GM12878 (cell line): ENCODE results near the gene ZNF501. TPM values are rescaled to one million over a fixed set of nuclear protein-coding genes. Genes with fewer than 3 reads are reported as not detected.

Experiments used
- BACH1 ChIP-seq: fragments of 450-650 bp; IDR thresholded peaks from 2 replicates; pipeline ENCODE4 v1.6.1; 2017; ENCODE audit warnings: mild to moderate bottlenecking, borderline replicate concordance
- GABPA ChIP-seq: IDR thresholded peaks from 2 replicates; pipeline ENCODE4 v1.6.1; 2014; ENCODE audit warnings: antibody characterized with exemption, low read depth, mild to moderate bottlenecking, inconsistent platforms
- HDAC6 ChIP-seq: fragments of 200-600 bp; sonication (generic); IDR thresholded peaks from one replicate; pipeline ENCODE4 v1.8.0; 2017; ENCODE audit warnings: antibody characterized with exemption; ENCODE audit not compliant: unreplicated experiment
- JUNB ChIP-seq: IDR thresholded peaks from 2 replicates; pipeline ENCODE4 v1.6.1; 2016; ENCODE audit warnings: antibody characterized with exemption, mild to moderate bottlenecking
- KDM1A ChIP-seq: fragments of 200-600 bp; sonication (generic); IDR thresholded peaks from 2 replicates; pipeline ENCODE4 v1.6.1; 2016; ENCODE audit warnings: borderline replicate concordance
- MEF2B ChIP-seq: fragments of 450-650 bp; IDR thresholded peaks from 2 replicates; pipeline ENCODE4 v1.6.1; 2018; ENCODE audit warnings: mild to moderate bottlenecking, moderate library complexity; ENCODE audit not compliant: partially characterized antibody, poor library complexity, severe bottlenecking
- NFYB ChIP-seq: IDR thresholded peaks from 2 replicates; pipeline ENCODE4 v1.6.1; 2011; ENCODE audit warnings: low read depth, mild to moderate bottlenecking, low read length, improper control_type of control experiment, moderate library complexity; ENCODE audit not compliant: insufficient read depth
- NR2F1 ChIP-seq: fragments of 450-650 bp; conservative IDR thresholded peaks from 2 replicates; pipeline ENCODE4 v1.6.1; 2017; ENCODE audit warnings: mild to moderate bottlenecking
- POU2F2 ChIP-seq: IDR thresholded peaks from 3 replicates; pipeline ENCODE4 v1.6.1; 2011; ENCODE audit warnings: low read depth, mild to moderate bottlenecking, low read length, borderline replicate concordance
- RCOR1 ChIP-seq: conservative IDR thresholded peaks from 2 replicates; pipeline ENCODE4 v1.6.1; 2012; ENCODE audit warnings: low read depth, low read length, improper control_type of control experiment
- RFX5 ChIP-seq: IDR thresholded peaks from 2 replicates; pipeline ENCODE4 v1.6.1; 2011; ENCODE audit warnings: low read depth, low read length, improper control_type of control experiment
- RUNX3 ChIP-seq: IDR thresholded peaks from 2 replicates; pipeline ENCODE4 v1.6.1; 2012; ENCODE audit warnings: low read length, inconsistent platforms
- SPI1 ChIP-seq: IDR thresholded peaks from 2 replicates; pipeline ENCODE4 v1.6.1; 2011; ENCODE audit warnings: low read depth, mild to moderate bottlenecking, low read length, moderate library complexity, borderline replicate concordance; ENCODE audit not compliant: insufficient read depth
- SREBF2 ChIP-seq: IDR thresholded peaks from 2 replicates; pipeline ENCODE4 v1.6.1; 2012; ENCODE audit warnings: mild to moderate bottlenecking, low read length
- TAF1 ChIP-seq: IDR thresholded peaks from 2 replicates; pipeline ENCODE4 v1.6.1; 2011; ENCODE audit warnings: mild to moderate bottlenecking, low read depth, low read length, borderline replicate concordance
- TCF12 ChIP-seq: IDR thresholded peaks from 2 replicates; pipeline ENCODE4 v1.6.1; 2011; ENCODE audit warnings: low read depth, mild to moderate bottlenecking, low read length
- TCF7 ChIP-seq: IDR thresholded peaks from 2 replicates; pipeline ENCODE4 v1.6.1; 2014; ENCODE audit warnings: antibody characterized with exemption, borderline replicate concordance
- YBX1 ChIP-seq: fragments of 450-650 bp; IDR thresholded peaks from 2 replicates; pipeline ENCODE4 v1.6.1; 2016; ENCODE audit warnings: antibody characterized with exemption
- ZNF207 ChIP-seq: fragments of 450-650 bp; IDR thresholded peaks from 2 replicates; pipeline ENCODE4 v1.6.1; 2014; ENCODE audit warnings: antibody characterized with exemption, mild to moderate bottlenecking, borderline replicate concordance
- ZNF24 ChIP-seq: fragments of 450-650 bp; IDR thresholded peaks from 2 replicates; pipeline ENCODE4 v1.6.1; 2017; ENCODE audit warnings: antibody characterized with exemption, mild to moderate bottlenecking
- ZNF274 ChIP-seq: IDR thresholded peaks from one replicate; pipeline ENCODE4 v1.8.0; 2011; ENCODE audit not compliant: insufficient read length, insufficient read depth
- polyA plus RNA-seq, 11 experiments: library from polyadenylated mRNA; depleted of rRNA in 4 of 11; unstranded in 6 of 11; stranded (reverse) in 5 of 11; fragments of >200 nt; fragmentation: Nextera tagmentation in 4 of 11; fragmentation: Illumina TruSeq in 1 of 11; extraction: Ambion mirVana in 4 of 11; extraction: Trizol in 1 of 11; gene quantifications; 1 replicate in 1 of 11; 2 replicates in 10 of 11; pipeline versions ENCODE4 v1.2.1 to v1.2.3, GENCODE V29; 2011 to 2016; ENCODE audit warnings: inconsistent platforms in 2 of 11, missing spikeins in 2 of 11, low read depth in 1 of 11
- total RNA-seq, 4 experiments: library from RNA; depleted of rRNA in 3 of 4; stranded (reverse); fragments of >200 nt in 3 of 4; fragmentation: Illumina TruSeq in 1 of 4; extraction: Trizol in 1 of 4; gene quantifications; 2 replicates each; pipeline versions ENCODE4 v1.2.1 to v1.2.3, GENCODE V29; 2013 to 2021
- TF ChIP-seq, protein P1 (sequence below): fragments of 450-650 bp; IDR thresholded peaks from 2 replicates; pipeline ENCODE4 v1.6.1; 2016; ENCODE audit warnings: mild to moderate bottlenecking
- TF ChIP-seq, protein P2 (sequence below): fragments of 450-650 bp; IDR thresholded peaks from 2 replicates; pipeline ENCODE4 v1.6.1; 2017; ENCODE audit warnings: borderline replicate concordance
- TF ChIP-seq, protein P3 (sequence below): fragments of 450-650 bp; IDR thresholded peaks from 2 replicates; pipeline ENCODE4 v1.6.1; 2017; ENCODE audit warnings: mild to moderate bottlenecking, low read depth, inconsistent platforms; ENCODE audit not compliant: poor library complexity, severe bottlenecking
- TF ChIP-seq, protein P4 (sequence below): IDR thresholded peaks from 2 replicates; pipeline ENCODE4 v1.6.1; 2011; ENCODE audit warnings: borderline replicate concordance, low read depth, mild to moderate bottlenecking, moderate library complexity, low read length; ENCODE audit not compliant: insufficient read depth, poor library complexity, severe bottlenecking

ZNF501 gene
- total and polyA plus RNA-seq, 10 of the 15 experiments (the other 5 are each of a cell fraction or from before 2014, with no cell fraction given): 0.35 to 3.8 (median 1.7) TPM

DNA sequence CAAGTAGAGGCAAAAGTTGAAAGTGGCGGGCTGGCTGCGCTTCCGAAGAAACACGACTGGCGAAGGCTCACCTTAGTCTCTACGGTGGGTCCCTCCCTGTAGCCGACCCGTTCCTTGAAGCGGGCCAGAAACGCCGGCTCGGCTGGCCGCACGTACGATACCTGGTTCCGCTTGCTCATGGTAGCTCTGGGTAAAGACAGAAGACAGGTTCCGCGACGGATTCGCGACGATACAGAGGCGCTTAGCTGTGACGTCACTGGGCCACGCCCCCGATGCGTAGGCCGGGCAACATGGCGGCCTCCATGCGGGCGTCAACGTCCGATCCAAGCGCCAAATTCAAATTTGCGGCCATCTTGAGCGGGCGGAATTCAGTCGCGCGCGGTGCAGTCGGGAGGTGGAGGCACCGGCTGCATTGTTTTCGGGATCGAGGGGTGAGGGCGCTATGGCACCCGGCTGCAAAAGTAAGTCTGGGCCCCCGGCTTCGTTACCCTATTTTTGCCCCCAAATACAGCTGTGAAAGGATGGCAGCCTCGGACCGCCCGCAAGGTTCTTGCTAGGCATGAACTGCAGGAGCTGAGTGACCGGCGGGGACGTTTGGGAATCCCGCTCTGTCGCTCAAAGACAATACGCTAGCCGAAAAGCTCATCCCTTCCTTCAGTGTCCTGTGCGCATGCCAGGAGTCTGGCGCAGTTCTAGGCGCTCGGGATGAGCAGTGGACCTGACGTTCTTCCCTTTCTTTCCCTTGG, 32.2 kb downstream of the ZNF501 start, which contains the start of the genes KIAA1143 and KIF15 (continued):
- TF ChIP-seq BACH1: peak; percentile 68; the same call in 1 of the 2 replicates
- TF ChIP-seq RUNX3: peak; percentile 53; the same call in 1 of the 2 replicates
- TF ChIP-seq, protein P1, sequence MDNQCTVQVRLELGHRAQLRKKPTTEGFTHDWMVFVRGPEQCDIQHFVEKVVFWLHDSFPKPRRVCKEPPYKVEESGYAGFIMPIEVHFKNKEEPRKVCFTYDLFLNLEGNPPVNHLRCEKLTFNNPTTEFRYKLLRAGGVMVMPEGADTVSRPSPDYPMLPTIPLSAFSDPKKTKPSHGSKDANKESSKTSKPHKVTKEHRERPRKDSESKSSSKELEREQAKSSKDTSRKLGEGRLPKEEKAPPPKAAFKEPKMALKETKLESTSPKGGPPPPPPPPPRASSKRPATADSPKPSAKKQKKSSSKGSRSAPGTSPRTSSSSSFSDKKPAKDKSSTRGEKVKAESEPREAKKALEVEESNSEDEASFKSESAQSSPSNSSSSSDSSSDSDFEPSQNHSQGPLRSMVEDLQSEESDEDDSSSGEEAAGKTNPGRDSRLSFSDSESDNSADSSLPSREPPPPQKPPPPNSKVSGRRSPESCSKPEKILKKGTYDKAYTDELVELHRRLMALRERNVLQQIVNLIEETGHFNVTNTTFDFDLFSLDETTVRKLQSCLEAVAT: peak; percentile 60; the same call in 1 of the 2 replicates
- TF ChIP-seq TCF12: peak; percentile 6; the same call in 1 of the 2 replicates
- no peak for TF ChIP-seq HDAC6
- TF ChIP-seq POU2F2: peak; percentile 94
- TF ChIP-seq YBX1: no peak
- TF ChIP-seq, protein P2, sequence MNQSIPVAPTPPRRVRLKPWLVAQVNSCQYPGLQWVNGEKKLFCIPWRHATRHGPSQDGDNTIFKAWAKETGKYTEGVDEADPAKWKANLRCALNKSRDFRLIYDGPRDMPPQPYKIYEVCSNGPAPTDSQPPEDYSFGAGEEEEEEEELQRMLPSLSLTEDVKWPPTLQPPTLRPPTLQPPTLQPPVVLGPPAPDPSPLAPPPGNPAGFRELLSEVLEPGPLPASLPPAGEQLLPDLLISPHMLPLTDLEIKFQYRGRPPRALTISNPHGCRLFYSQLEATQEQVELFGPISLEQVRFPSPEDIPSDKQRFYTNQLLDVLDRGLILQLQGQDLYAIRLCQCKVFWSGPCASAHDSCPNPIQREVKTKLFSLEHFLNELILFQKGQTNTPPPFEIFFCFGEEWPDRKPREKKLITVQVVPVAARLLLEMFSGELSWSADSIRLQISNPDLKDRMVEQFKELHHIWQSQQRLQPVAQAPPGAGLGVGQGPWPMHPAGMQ: no peak
- TF ChIP-seq JUNB: no peak
- no peak for TF ChIP-seq ZNF207
- TF ChIP-seq MEF2B: peak; percentile 9
- TF ChIP-seq TAF1: peak; percentile 84
- no peak for TF ChIP-seq TCF7
- TF ChIP-seq ZNF274: no peak
- TF ChIP-seq, protein P3, sequence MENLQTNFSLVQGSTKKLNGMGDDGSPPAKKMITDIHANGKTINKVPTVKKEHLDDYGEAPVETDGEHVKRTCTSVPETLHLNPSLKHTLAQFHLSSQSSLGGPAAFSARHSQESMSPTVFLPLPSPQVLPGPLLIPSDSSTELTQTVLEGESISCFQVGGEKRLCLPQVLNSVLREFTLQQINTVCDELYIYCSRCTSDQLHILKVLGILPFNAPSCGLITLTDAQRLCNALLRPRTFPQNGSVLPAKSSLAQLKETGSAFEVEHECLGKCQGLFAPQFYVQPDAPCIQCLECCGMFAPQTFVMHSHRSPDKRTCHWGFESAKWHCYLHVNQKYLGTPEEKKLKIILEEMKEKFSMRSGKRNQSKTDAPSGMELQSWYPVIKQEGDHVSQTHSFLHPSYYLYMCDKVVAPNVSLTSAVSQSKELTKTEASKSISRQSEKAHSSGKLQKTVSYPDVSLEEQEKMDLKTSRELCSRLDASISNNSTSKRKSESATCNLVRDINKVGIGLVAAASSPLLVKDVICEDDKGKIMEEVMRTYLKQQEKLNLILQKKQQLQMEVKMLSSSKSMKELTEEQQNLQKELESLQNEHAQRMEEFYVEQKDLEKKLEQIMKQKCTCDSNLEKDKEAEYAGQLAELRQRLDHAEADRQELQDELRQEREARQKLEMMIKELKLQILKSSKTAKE: no peak
- peak; percentile 64 for TF ChIP-seq RFX5
- TF ChIP-seq NR2F1: peak; percentile 27
- TF ChIP-seq, protein P4, sequence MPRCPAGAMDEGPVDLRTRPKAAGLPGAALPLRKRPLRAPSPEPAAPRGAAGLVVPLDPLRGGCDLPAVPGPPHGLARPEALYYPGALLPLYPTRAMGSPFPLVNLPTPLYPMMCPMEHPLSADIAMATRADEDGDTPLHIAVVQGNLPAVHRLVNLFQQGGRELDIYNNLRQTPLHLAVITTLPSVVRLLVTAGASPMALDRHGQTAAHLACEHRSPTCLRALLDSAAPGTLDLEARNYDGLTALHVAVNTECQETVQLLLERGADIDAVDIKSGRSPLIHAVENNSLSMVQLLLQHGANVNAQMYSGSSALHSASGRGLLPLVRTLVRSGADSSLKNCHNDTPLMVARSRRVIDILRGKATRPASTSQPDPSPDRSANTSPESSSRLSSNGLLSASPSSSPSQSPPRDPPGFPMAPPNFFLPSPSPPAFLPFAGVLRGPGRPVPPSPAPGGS: peak; percentile 21
- no peak for TF ChIP-seq NFYB
- TF ChIP-seq SPI1: no peak
- peak; percentile 89; the same call in 1 of the 2 replicates for TF ChIP-seq RCOR1
- TF ChIP-seq SREBF2: no peak
- peak; percentile 40; the same call in 1 of the 2 replicates for TF ChIP-seq ZNF24
- no peak for TF ChIP-seq KDM1A
- TF ChIP-seq GABPA: no peak; the same call in 1 of the 2 replicates
